Ovary (tissue), 3 donors: ENCODE measurements around the gene AKNA.

ENCODE experiments used
- CTCF ChIP-seq, 3 donors: fragments of 450-650 bp in 2 of 3; fragments of 200-600 bp in 1 of 3; IDR thresholded peaks; one replicate each; pipeline versions ENCODE4 v1.5.1 to v1.8.0; 2016 to 2022; ENCODE audit warnings: antibody characterized with exemption in 3 of 3, mild to moderate bottlenecking in 1 of 3
- POLR2A ChIP-seq: fragments of 450-650 bp; IDR thresholded peaks from one replicate; pipeline ENCODE4 v1.6.1; 2017; ENCODE audit warnings: antibody characterized with exemption, mild to moderate bottlenecking, moderate library complexity
- donor health status: DM: no; HTN: no; CAD: no.

DNA sequence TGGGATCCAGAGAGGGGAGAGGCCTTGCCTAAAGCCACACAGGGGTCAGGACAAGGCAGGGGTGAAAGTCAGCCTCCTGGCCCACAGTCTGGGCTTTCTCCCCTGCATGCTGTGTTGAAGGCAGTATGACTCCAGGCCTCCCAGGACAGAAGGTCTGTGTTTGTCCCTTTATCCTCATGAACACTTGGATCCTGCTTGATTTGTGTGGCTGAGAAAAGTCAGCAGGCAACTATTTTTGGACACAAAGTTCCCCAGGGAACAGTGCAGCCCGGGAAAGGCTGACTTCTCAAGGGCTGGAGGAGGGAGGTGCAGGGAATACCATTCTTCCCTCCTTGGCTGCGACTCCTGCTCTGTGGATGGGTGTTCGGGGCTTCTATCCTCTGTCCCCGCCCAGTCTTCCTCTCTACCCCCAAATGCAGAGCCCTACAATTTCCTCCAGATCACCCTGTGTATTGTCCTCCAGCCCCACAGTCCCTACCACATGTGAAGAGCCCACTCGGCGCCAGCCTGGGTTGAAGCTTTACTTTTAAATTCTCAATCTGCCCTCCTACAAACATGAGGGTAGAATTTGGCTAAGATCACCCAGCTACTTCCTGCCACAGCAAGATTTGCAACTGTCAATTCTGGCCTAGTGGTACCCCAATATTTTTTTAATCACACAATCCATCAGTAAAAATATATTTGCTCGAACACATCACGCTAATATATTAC lies 4.1 kb downstream of the AKNA start:
- TF ChIP-seq CTCF (IDR thresholded peaks at IDR 0.05), result no peak
- TF ChIP-seq POLR2A, result no peak
